Nucleus accumbens (tissue), 56 donors: Measurements from ENCODE around the gene RFLNA.

Experiments
- DNase-seq, 56 donors: peaks; one replicate each; lab custom pipeline; 2025; lab: John Stamatoyannopoulos, UW

RFLNA gene

DNA sequence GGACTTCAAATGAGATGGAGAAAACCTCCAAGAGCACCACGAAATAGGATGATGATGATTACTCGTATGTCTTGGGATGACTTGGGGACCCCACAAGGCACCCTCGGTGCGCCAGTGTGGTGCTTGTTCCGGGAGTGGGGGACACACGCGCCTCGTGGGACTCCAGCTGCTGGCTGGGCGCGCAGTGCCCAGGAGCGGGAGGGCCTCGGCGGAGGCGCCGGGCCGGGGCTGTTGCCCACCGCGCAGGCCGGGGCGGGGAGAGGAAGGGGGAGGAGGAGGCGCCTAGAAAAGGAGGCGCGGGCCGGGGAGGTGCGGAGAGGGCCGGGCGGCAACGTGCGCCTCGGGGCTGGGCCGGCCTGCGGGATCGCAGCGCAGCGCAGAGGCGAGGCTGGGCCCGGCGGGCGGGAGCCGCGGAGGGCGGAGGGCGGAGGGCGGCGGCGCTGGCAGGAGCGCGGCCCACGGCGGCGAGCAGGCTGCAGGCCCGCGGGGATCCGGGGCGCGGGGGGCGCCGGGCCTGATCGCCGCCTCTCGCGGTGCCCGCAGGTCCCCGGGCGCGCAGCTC, at the start of gene RFLNA:
Gene RFLNA (plus strand): TSS at position 314 of the 562 bp plus-strand sequence. CDS start 337 bp downstream, outside the sequence.
- DNase-seq = peak in 2 of 56 donors; percentile 6 to 18

GRCh38 chr12:124247331-124247730, 47.6 kb upstream of the RFLNA start:
- no peak for DNase-seq

GRCh38 chr12:124248941-124249825, 45.7 kb upstream of the RFLNA start:
- no peak for DNase-seq

DNA sequence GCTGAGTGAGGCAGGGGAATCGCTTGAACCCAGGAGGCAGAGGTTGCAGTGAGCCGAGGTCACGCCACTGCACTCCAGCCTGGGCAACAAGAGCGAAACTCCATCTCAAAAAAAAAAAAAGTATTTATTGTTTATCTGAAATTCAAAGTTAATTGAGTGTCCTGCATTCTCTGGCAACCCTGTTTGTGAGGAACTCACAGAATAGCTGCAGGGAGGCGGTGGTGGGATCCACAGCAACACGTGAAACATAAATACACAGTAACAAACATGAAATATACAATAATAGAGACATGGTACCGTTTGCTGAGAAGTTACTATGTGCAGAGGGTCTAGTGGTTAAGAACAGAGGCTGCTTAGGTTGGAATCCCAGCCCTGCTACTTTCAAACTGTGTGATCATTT, 43.7 kb upstream of the RFLNA start:
- no peak for DNase-seq

DNA sequence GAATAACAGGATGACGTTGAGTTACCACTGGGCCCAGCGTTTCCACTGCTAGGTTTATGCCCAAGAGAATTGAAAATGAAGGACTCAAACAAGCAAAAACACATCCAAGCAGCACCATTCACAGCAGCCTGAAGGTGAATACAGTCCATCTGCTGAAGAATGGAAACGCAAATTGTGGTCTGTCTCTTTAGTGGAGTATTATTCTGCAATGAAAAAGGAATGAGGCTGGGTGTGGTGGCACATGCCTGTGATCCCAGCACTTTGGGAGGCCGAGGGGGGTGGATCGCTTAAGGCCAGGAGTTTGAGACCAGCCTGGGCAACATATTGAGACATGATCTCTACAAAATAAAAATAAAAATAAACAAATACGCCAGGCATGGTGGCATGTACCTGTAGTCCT, 41.9 kb upstream of the RFLNA start:
- DNase-seq = no peak

- no peak for DNase-seq
These were observed 40.8 kb upstream of the RFLNA start for GRCh38 chr12:124254126-124254525.

GRCh38 chr12:124259154-124260066, 35.5 kb upstream of the RFLNA start:
- no peak for DNase-seq

GRCh38 chr12:124261885-124262284, 33.0 kb upstream of the RFLNA start:
- no peak for DNase-seq

GRCh38 chr12:124264089-124264795, 30.7 kb upstream of the RFLNA start:
- no peak for DNase-seq

GRCh38 chr12:124264879-124265278, 30.0 kb upstream of the RFLNA start:
- no peak for DNase-seq

DNA sequence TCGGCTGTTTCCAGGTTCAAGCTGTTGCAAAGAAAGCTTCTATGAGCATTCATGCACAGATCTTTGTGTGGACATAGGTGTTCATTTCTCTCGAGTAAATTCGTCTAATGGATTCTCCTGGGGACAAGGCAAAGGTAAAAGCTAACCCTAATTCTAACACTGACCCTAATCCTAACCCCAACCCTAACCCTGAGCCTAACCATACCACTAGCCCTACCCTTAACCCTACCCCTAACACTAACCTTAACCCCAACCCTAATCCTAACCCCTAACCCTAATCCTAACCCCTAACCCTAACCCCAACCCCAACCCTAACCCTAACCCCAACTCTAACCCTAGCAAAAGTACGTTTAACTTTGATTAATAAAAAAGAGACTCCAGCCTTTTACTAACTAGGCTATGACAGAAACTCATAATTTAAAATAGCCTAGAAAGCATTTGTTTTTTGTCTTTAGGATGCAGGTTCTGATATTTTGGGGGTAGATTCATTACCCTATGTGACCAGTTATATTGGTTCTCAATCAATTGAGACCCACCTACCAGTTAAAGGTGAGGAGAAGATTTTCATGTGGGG, 27.6 kb upstream of the RFLNA start:
- DNase-seq = no peak

DNA sequence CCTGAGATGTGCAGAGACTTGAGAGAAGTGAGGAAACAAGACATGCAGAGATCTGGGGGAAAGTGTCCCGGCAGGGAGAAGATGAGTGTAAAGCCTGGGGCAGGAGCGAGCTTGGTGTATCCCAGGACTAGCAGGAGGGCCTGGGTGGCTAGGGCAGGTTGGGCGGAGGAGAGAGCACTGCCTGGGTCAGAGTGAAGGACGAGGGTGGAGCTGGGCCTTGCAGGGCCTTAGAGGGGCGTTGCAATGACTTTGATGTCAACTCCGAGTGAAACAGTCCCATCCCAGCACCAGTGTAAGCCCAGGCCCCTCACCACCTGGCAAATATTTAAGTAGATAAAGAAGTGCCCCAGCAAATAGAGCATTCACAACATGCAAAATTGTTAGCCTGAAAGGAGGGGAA, 24.2 kb upstream of the RFLNA start:
- no peak for DNase-seq

DNA sequence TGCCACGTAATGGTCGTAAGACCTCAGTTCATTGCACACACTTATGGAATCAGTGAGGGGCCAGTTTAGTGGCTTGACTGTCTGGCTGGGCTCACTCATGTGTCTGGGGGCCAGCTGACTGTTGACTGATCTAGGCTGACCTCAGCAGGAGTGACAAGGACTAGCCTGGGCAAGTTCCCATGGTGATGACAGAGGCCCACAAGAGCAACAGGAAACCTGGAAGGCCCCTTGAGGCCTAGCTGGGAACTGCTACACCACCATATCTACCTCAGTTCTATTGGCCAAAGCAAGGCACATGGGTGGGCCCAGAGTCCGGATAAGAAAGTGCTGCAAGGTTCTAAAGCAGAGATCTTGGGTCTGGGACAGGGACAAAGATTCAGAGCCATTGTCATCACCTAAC, 21.3 kb upstream of the RFLNA start:
- no peak for DNase-seq

- no peak for DNase-seq
These were observed 18.6 kb upstream of the RFLNA start for GRCh38 chr12:124276337-124276736.

DNA sequence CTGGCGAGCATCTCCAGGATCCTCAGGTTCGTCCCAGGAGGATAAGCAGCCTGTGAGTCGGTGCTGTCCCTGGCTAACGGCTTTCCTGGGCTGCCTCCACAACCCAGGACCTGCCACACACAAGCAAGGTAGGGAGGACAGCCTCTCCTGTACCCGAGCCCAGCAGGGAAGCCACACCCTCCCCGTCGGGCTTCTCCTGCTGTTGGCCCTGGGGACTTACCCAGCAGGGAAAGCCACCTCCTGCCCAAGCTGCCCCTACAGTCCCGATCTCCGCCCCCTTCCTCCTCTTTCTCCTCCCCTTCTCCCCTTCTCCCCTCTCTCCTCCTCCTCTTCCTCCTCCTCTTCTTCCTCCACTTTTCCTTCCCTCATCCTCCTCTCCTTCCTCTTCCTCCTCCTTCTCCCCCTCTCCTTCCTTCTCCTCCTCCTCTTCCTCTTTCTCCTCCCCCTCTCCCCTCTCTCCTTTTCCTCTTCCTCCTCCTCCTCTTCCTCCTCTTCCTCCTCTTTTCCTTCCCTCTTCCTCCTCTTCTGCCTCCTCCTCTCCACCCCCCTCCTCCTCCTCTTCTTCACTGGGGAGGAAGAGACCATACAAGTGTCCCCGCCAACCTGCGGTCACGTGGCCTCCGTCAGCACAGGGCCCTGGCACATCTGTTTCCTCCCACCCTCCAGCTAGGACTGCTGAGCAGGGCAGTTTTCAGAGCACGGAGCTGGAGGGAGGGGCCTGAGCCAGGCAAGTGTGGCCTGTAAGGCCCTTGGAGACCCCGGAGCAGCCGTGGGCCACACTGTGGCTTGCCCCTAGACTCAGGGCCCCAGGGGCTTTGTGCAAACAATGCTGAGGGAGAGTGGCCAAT, 17.3 kb upstream of the RFLNA start:
- peak in 3 of 56 donors; percentile 6 to 10 (median 7) for DNase-seq

GRCh38 chr12:124278389-124279101, 16.3 kb upstream of the RFLNA start:
- DNase-seq = peak in 37 of 56 donors; percentile 10 to 68 (median 33)

- DNase-seq = peak in 1 of 56 donors; percentile 1
These were observed 15.6 kb upstream of the RFLNA start for GRCh38 chr12:124279315-124279714.

DNA sequence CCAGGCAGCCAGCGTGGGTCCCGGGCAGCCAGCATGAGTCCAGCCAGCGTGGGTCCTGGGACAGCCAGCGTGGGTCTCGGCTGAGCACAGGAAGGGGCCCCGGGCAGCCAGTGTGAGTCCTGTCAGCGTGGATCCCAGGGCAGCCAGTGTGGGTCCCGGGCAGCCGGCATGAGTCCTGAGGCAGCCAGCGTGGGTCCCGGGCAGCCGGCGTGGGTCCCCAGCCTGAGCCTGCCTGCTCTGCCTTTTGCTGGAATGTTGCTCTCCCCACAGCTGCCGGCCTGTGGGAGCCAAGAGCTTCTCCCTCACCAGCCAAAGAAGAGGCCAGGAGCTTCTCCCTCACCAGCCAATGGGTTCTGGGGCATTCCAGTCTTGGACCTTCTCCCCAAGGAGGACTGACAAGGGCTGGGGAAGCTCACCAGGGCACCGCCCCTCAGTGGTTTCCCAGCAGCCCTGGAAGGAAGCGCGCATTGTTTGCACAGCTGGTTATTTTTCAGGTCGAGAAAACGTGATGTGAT, 15.0 kb upstream of the RFLNA start:
- peak in 15 of 56 donors; percentile 4 to 43 (median 12) for DNase-seq
